Measurements from ENCODE around the gene RND3. TPM values are rescaled to one million over a fixed set of nuclear protein-coding genes. Genes with fewer than 3 reads are reported as not detected.

RND3 gene
- total RNA-seq, 2 donors from 2014 or later = 4.9 to 10.6 TPM

GRCh38 chr2:150465703-150466569 is 21.5 kb downstream of the RND3 start:
- H3K27ac ChIP-seq = no peak overlapping the region
- no peaks in the 10 kb centered on the region for H3K27me3 ChIP-seq
- no peak overlapping the region for H3K4me3 ChIP-seq
- TF ChIP-seq POLR2A (IDR thresholded peaks at IDR 0.05) = no peak
- no peak for TF ChIP-seq CTCF (IDR thresholded peaks at IDR 0.05)
- no peaks in the 10 kb centered on the region for H3K36me3 ChIP-seq (replicated peaks in 1 of 2; ENCODE audit: insufficient read depth in 1 of 2, low read depth in 2 of 2)
- H3K9me3 ChIP-seq = no peaks in the 10 kb centered on the region
- no peak for ATAC-seq
- DNase-seq = no peak
- intact Hi-C loops (cut with DNase I) = no loop called here
- peaks cover 4% of the 10 kb centered on the region for H3K4me1 ChIP-seq
- WGBS, 2 donors = 90 to 92% methylated on average over 4 of the region's 4 CpGs

- WGBS, 2 donors = 96 to 100% methylated on average over 1 of the region's 1 CpG
- DNase-seq (no peak), ATAC-seq (no peak)
- Histone ChIP-seq H3K4me1 (no peaks in the 10 kb centered on the region), H3K4me3 (no peak overlapping the region), H3K27ac (no peak overlapping the region), H3K9me3 (no peaks in the 10 kb centered on the region), H3K27me3 (no peaks in the 10 kb centered on the region), H3K36me3 (replicated peaks in 1 of 2; ENCODE audit: insufficient read depth in 1 of 2, low read depth in 2 of 2) (no peaks in the 10 kb centered on the region)
- TF ChIP-seq POLR2A (IDR thresholded peaks at IDR 0.05) = no peak
- TF ChIP-seq CTCF (IDR thresholded peaks at IDR 0.05) = no peak
- intact Hi-C loops (cut with DNase I) = no loop called here
Observed at GRCh38 chr2:150464986-150465385, 22.5 kb downstream of the RND3 start.

GRCh38 chr2:150464270-150464669 is 23.2 kb downstream of the RND3 start:
- H3K9me3 ChIP-seq = no peaks in the 10 kb centered on the region
- DNase-seq (no peak), ATAC-seq (no peak)
- no peaks in the 10 kb centered on the region for H3K4me1 ChIP-seq
- 47 to 56% methylated on average over 1 of the region's 1 CpG for WGBS, 2 donors
- no peaks in the 10 kb centered on the region for H3K27me3 ChIP-seq
- no peaks in the 10 kb centered on the region for H3K36me3 ChIP-seq (replicated peaks in 1 of 2; ENCODE audit: insufficient read depth in 1 of 2, low read depth in 2 of 2)
- H3K27ac ChIP-seq = no peak overlapping the region
- H3K4me3 ChIP-seq = no peak overlapping the region
- TF ChIP-seq POLR2A (IDR thresholded peaks at IDR 0.05) (no peak), CTCF (IDR thresholded peaks at IDR 0.05) (no peak)
- intact Hi-C loops (cut with DNase I) = no loop called here

GRCh38 chr2:150462770-150463169 is 24.7 kb downstream of the RND3 start:
- intact Hi-C loops (cut with DNase I) = no loop called here
- no peaks in the 10 kb centered on the region for H3K36me3 ChIP-seq (replicated peaks in 1 of 2; ENCODE audit: insufficient read depth in 1 of 2, low read depth in 2 of 2)
- 64 to 67% methylated on average over 2 of the region's 2 CpGs for WGBS, 2 donors
- H3K9me3 ChIP-seq = no peaks in the 10 kb centered on the region
- H3K4me1 ChIP-seq = no peaks in the 10 kb centered on the region
- H3K4me3 ChIP-seq = no peak overlapping the region
- H3K27ac ChIP-seq = no peak overlapping the region
- no peaks in the 10 kb centered on the region for H3K27me3 ChIP-seq
- ATAC-seq = no peak
- DNase-seq = no peak
- no peak for TF ChIP-seq CTCF (IDR thresholded peaks at IDR 0.05)
- TF ChIP-seq POLR2A (IDR thresholded peaks at IDR 0.05) = no peak

- WGBS, 2 donors = 100% methylated on average over 1 of the region's 1 CpG
- H3K27me3 ChIP-seq = no peaks in the 10 kb centered on the region
- DNase-seq (no peak), ATAC-seq (no peak)
- H3K9me3 ChIP-seq = no peaks in the 10 kb centered on the region
- H3K4me1 ChIP-seq = no peaks in the 10 kb centered on the region
- H3K36me3 ChIP-seq (replicated peaks in 1 of 2; ENCODE audit: insufficient read depth in 1 of 2, low read depth in 2 of 2) = no peaks in the 10 kb centered on the region
- H3K27ac ChIP-seq = no peak overlapping the region
- H3K4me3 ChIP-seq = no peak overlapping the region
- intact Hi-C loops (cut with DNase I) = no loop called here
- TF ChIP-seq CTCF (IDR thresholded peaks at IDR 0.05) (no peak), POLR2A (IDR thresholded peaks at IDR 0.05) (no peak)
Observed at GRCh38 chr2:150459281-150459680, 28.2 kb downstream of the RND3 start.

Measured in body of pancreas (tissue), 4 donors.